GM23338 (cell line): Measurements from ENCODE around the gene MYLK. TPM values are rescaled to one million over a fixed set of nuclear protein-coding genes. Genes with fewer than 3 reads are reported as not detected.

Experiments
- ATAC-seq: fragments of 200-7000 bp; cut with Tn5 transposase; 3 replicates; pipeline ENCODE4 v1.9.1; 2020
- DNase-seq: peaks from one replicate; pipeline ENCODE4 v3.0.0-alpha.2; 2015; ENCODE audit warnings: low spot score
- H2AFZ ChIP-seq: fragments of 200-600 bp; sonication (generic); 2 replicates; pipeline ENCODE4 v1.8.0; 2016; ENCODE audit warnings: antibody characterized with exemption, mild to moderate bottlenecking, moderate library complexity
- H3F3A ChIP-seq: fragments of 200-600 bp; sonication (generic); replicated peaks from 2 replicates; pipeline ENCODE4 v1.8.0; 2017; ENCODE audit warnings: antibody characterized with exemption, mixed run types, low read depth
- H3K27ac ChIP-seq: fragments of 200-600 bp; sonication (generic); 2 replicates; pipeline ENCODE4 v1.6.1; 2016; ENCODE audit warnings: low read depth
- H3K27me3 ChIP-seq: fragments of 200-600 bp; sonication (generic); 2 replicates; pipeline ENCODE4 v1.8.0; 2016; ENCODE audit warnings: mild to moderate bottlenecking, mixed run types, moderate library complexity; ENCODE audit not compliant: insufficient read depth
- H3K36me3 ChIP-seq: fragments of 200-600 bp; sonication (generic); 2 replicates; pipeline ENCODE4 v1.8.0; 2016; ENCODE audit warnings: mild to moderate bottlenecking; ENCODE audit not compliant: insufficient read depth
- H3K4me1 ChIP-seq: fragments of 200-600 bp; sonication (generic); 2 replicates; pipeline ENCODE4 v1.8.0; 2016; ENCODE audit warnings: mild to moderate bottlenecking, moderate library complexity; ENCODE audit not compliant: insufficient read depth
- H3K4me2 ChIP-seq: fragments of 200-600 bp; sonication (generic); 2 replicates; pipeline ENCODE4 v1.7.1; 2017; ENCODE audit warnings: mixed run types
- H3K4me3 ChIP-seq: fragments of 200-600 bp; sonication (generic); 2 replicates; pipeline ENCODE4 v1.6.1; 2016; ENCODE audit warnings: mixed run types
- H3K79me2 ChIP-seq: fragments of 200-600 bp; sonication (generic); replicated peaks from 2 replicates; pipeline ENCODE4 v1.8.0; 2017; ENCODE audit warnings: mild to moderate bottlenecking; ENCODE audit not compliant: insufficient read depth
- H3K9me2 ChIP-seq: fragments of 200-600 bp; sonication (generic); 2 replicates; pipeline ENCODE4 v1.8.0; 2017; ENCODE audit not compliant: insufficient read depth
- H4K20me1 ChIP-seq: fragments of 200-600 bp; sonication (generic); replicated peaks from 2 replicates; pipeline ENCODE4 v1.8.0; 2017; ENCODE audit warnings: mild to moderate bottlenecking; ENCODE audit not compliant: insufficient read depth
- H3K27ac Mint-ChIP-seq: 2 replicates; pipeline ENCODE4 v1.8.0; 2020; ENCODE audit warnings: inconsistent platforms, mild to moderate bottlenecking, moderate library complexity, mixed read lengths
- H3K27me3 Mint-ChIP-seq: 3 replicates; pipeline ENCODE4 v1.8.0; 2022; ENCODE audit warnings: low read depth, mild to moderate bottlenecking, moderate library complexity, mixed read lengths, inconsistent platforms; ENCODE audit not compliant: insufficient read depth, poor library complexity
- H3K36me3 Mint-ChIP-seq: 3 replicates; pipeline ENCODE4 v1.8.0; 2021; ENCODE audit warnings: low read depth, mild to moderate bottlenecking, inconsistent platforms, moderate library complexity, mixed read lengths
- H3K4me1 Mint-ChIP-seq: 3 replicates; pipeline ENCODE4 v1.8.0; 2020; ENCODE audit warnings: mild to moderate bottlenecking, inconsistent platforms, mixed read lengths
- H3K4me3 Mint-ChIP-seq: 3 replicates; pipeline ENCODE4 v1.8.0; 2021; ENCODE audit warnings: moderate library complexity, mild to moderate bottlenecking, inconsistent platforms, mixed read lengths
- H3K9me3 Mint-ChIP-seq: 3 replicates; pipeline ENCODE4 v1.8.0; 2020; ENCODE audit warnings: moderate library complexity, mild to moderate bottlenecking, inconsistent platforms, mixed read lengths
- CREB1 ChIP-seq: fragments of 250-450 bp; sonication (Bioruptor Pico); IDR thresholded peaks from 2 replicates; pipeline ENCODE4 v1.5.0; 2020; ENCODE audit warnings: low read depth, mild to moderate bottlenecking, moderate library complexity
- CTCF ChIP-seq, 2 experiments: fragments of 200-600 bp in 1 of 2; sonication (generic) in 1 of 2; conservative IDR thresholded peaks; 2 replicates each; pipeline versions ENCODE4 v1.5.1 to v1.6.1; 2016 to 2017; ENCODE audit warnings: antibody characterized with exemption in 2 of 2, low read depth in 2 of 2, mild to moderate bottlenecking in 2 of 2, moderate library complexity in 1 of 2
- ETS1 ChIP-seq: IDR thresholded peaks from 2 replicates; pipeline ENCODE4 v1.6.1; 2016; ENCODE audit warnings: antibody characterized with exemption
- EZH2 ChIP-seq: fragments of 200-600 bp; sonication (generic); IDR thresholded peaks from one replicate; pipeline ENCODE4 v1.8.0; 2017; ENCODE audit warnings: antibody characterized with exemption, mild to moderate bottlenecking, low read depth; ENCODE audit not compliant: unreplicated experiment
- EZH2phosphoT487 ChIP-seq: fragments of 200-600 bp; sonication (generic); IDR thresholded peaks from one replicate; pipeline ENCODE4 v1.8.1; 2018; ENCODE audit warnings: antibody characterized with exemption; ENCODE audit not compliant: unreplicated experiment
- JUNB ChIP-seq: IDR thresholded peaks from one replicate; pipeline ENCODE4 v1.6.1; 2016; ENCODE audit warnings: antibody characterized with exemption; ENCODE audit not compliant: unreplicated experiment
- NANOG ChIP-seq: IDR thresholded peaks from 2 replicates; pipeline ENCODE4 v1.6.1; 2016; ENCODE audit warnings: antibody characterized with exemption, borderline replicate concordance
- POLR2AphosphoS5 ChIP-seq: IDR thresholded peaks from 2 replicates; pipeline ENCODE4 v1.6.1; 2016; ENCODE audit warnings: antibody characterized with exemption, low read depth
- REST ChIP-seq: IDR thresholded peaks from one replicate; pipeline ENCODE4 v1.6.1; 2018; ENCODE audit warnings: antibody characterized with exemption; ENCODE audit not compliant: unreplicated experiment
- ZNF331 ChIP-seq: fragments of 250-450 bp; sonication (Bioruptor Pico); IDR thresholded peaks from 2 replicates; pipeline ENCODE4 v1.5.0; 2020; ENCODE audit warnings: low read depth, mild to moderate bottlenecking, moderate library complexity
- polyA plus RNA-seq: library from polyadenylated mRNA; unstranded; fragments of >200 nt; fragmentation: Nextera tagmentation; extraction: Ambion mirVana; gene quantifications from 2 replicates; pipeline ENCODE4 v1.2.1, GENCODE V29; 2016
- total RNA-seq: library from RNA; depleted of rRNA; stranded (reverse); fragments of >200 nt; shearing (Covaris generic); gene quantifications from 2 replicates; pipeline ENCODE4 v1.2.3, GENCODE V29; 2014

Gene MYLK
- total and polyA plus RNA-seq, 2 experiments from 2014 or later: 11.5 to 17.9 TPM

- H3K4me3 Mint-ChIP-seq: no peak overlapping the region
- Histone ChIP-seq H3K4me1 (peaks cover 8% of the 10 kb centered on the region; the same call in 1 of the 2 replicates), H3K36me3 (no peaks in the 10 kb centered on the region), H3F3A (no peaks in the 10 kb centered on the region), H3K9me2 (no peaks in the 10 kb centered on the region), H3K27ac (no peak overlapping the region), H3K27me3 (no peaks in the 10 kb centered on the region), H3K4me2 (peak overlapping the region; percentile 53; the same call in 1 of the 2 replicates), H3K4me3 (no peak overlapping the region), H4K20me1 (no peaks in the 10 kb centered on the region), H2AFZ (no peak overlapping the region), H3K79me2 (no peaks in the 10 kb centered on the region)
- TF ChIP-seq ZNF331 (CRISPR knock-in tag) (no peak), POLR2AphosphoS5 (no peak), EZH2phosphoT487 (no peak)
- DNase-seq (peak; percentile 64), ATAC-seq (peak; percentile 53)
- H3K27ac Mint-ChIP-seq: 0 out of 2 replicates have a peak overlapping the region, but pooled peaks have one; percentile 36
- H3K27me3 Mint-ChIP-seq: peaks cover 5% of the 10 kb centered on the region
- peaks cover 4% of the 10 kb centered on the region; the same call in 2 of the 3 replicates for H3K36me3 Mint-ChIP-seq
- H3K4me1 Mint-ChIP-seq: peaks cover 4% of the 10 kb centered on the region; the same call in 2 of the 3 replicates
- peaks cover 27% of the 10 kb centered on the region; the same call in 2 of the 3 replicates for H3K9me3 Mint-ChIP-seq
Measured at GRCh38 chr3:123843668-123844067, 40.5 kb downstream of the MYLK start.

- TF ChIP-seq EZH2phosphoT487 (no peak), NANOG (no peak), ZNF331 (CRISPR knock-in tag) (no peak), POLR2AphosphoS5 (no peak), REST (no peak), CTCF (conservative IDR thresholded peaks at IDR 0.05; ENCODE audit: low read depth in 2 of 2) (no peak), JUNB (no peak), ETS1 (no peak), EZH2 (no peak), CREB1 (CRISPR knock-in tag) (no peak)
- peaks cover 4% of the 10 kb centered on the region; the same call in 2 of the 3 replicates for H3K4me1 Mint-ChIP-seq
- Histone ChIP-seq H3K9me2 (no peaks in the 10 kb centered on the region), H3K27ac (no peak overlapping the region), H3K4me3 (no peak overlapping the region), H2AFZ (no peak overlapping the region), H4K20me1 (no peaks in the 10 kb centered on the region), H3K27me3 (no peaks in the 10 kb centered on the region), H3K4me1 (peaks cover 8% of the 10 kb centered on the region; the same call in 1 of the 2 replicates), H3F3A (no peaks in the 10 kb centered on the region), H3K4me2 (no peak overlapping the region), H3K36me3 (no peaks in the 10 kb centered on the region), H3K79me2 (no peaks in the 10 kb centered on the region)
- no peak overlapping the region for H3K27ac Mint-ChIP-seq
- H3K9me3 Mint-ChIP-seq: peaks cover 18% of the 10 kb centered on the region; the same call in 2 of the 3 replicates
- no peak for ATAC-seq
- no peak for DNase-seq
- H3K36me3 Mint-ChIP-seq: peaks cover 4% of the 10 kb centered on the region; the same call in 2 of the 3 replicates
- H3K4me3 Mint-ChIP-seq: no peak overlapping the region
- H3K27me3 Mint-ChIP-seq: peaks cover 5% of the 10 kb centered on the region
Measured at GRCh38 chr3:123842711-123843110, 41.4 kb downstream of the MYLK start.
